Measurements from ENCODE around the gene POU2AF1. TPM values are rescaled to one million over a fixed set of nuclear protein-coding genes. Genes with fewer than 3 reads are reported as not detected.

The POU2AF1 gene
- total and polyA plus RNA-seq, 2 of the 8 experiments (the other 6 are each of a cell fraction or from before 2014, with no cell fraction given) = not detected

- TF ChIP-seq SP4 (IDR thresholded peaks at IDR 0.05; ENCODE audit: low read length) = no peak
Measured at GRCh38 chr11:111357150-111358037, 21.7 kb downstream of the POU2AF1 start (continued).

Measured in H1 (cell line).